Esophagus squamous epithelium (tissue), 5 donors: Measurements from ENCODE around the gene ILDR1. TPM values are rescaled to one million over a fixed set of nuclear protein-coding genes. Genes with fewer than 3 reads are reported as not detected.

ENCODE experiments used
- DNase-seq: peaks from one replicate; lab custom pipeline; 2025; lab: John Stamatoyannopoulos, UW
- H3K27ac ChIP-seq, 4 donors: fragments of 200-600 bp; sonication (generic); one replicate each; pipeline ENCODE4 v1.5.1; 2016 to 2019; ENCODE audit warnings: mild to moderate bottlenecking in 1 of 4
- H3K27me3 ChIP-seq, 4 donors: fragments of 200-600 bp; sonication (generic); 1 replicate in 3 of 4; 2 replicates in 1 of 4; pipeline versions ENCODE4 v1.5.1 to v1.6.0; 2017 to 2021; ENCODE audit warnings: antibody characterized with exemption in 1 of 4
- H3K36me3 ChIP-seq, 3 donors: fragments of 200-600 bp; sonication (generic); one replicate each; pipeline ENCODE4 v1.5.1; 2016 to 2019
- H3K4me1 ChIP-seq, 3 donors: fragments of 200-600 bp; sonication (generic); one replicate each; pipeline ENCODE4 v1.5.1; 2017 to 2019
- H3K4me3 ChIP-seq, 4 donors: fragments of 200-600 bp; sonication (generic); 1 replicate in 3 of 4; 2 replicates in 1 of 4; pipeline ENCODE4 v1.5.1; 2016 to 2019; ENCODE audit warnings: mild to moderate bottlenecking in 2 of 4, moderate library complexity in 1 of 4
- H3K9me3 ChIP-seq, 3 donors: fragments of 200-600 bp; sonication (generic); one replicate each; pipeline ENCODE4 v1.5.1; 2016 to 2019
- POLR2A ChIP-seq, 4 donors: fragments of 450-650 bp; IDR thresholded peaks; one replicate each; pipeline ENCODE4 v1.6.1; 2017; ENCODE audit warnings: antibody characterized with exemption in 4 of 4, mild to moderate bottlenecking in 4 of 4, moderate library complexity in 3 of 4
- WGBS, 2 donors: methylation state at CpG; one replicate each; pipeline ENCODE4 v1.1.5; 2018; 5-methylcytosine and 5-hydroxymethylcytosine counted together
- intact Hi-C: fragments of 100-400 bp; cut with DNase I; formaldehyde crosslinking; loops from one replicate; pipeline ENCODE4 v1.15.0; 2022
- total RNA-seq, 4 donors: library from RNA; depleted of rRNA; stranded (reverse); fragments of >200 nt; gene quantifications; one replicate each; pipeline ENCODE4 v1.1.0, GENCODE V29; 2016
- TF ChIP-seq, protein P1 (sequence below), 6 experiments: fragments of 450-650 bp in 4 of 6; fragments of 200-600 bp in 2 of 6; sonication (generic) in 2 of 6; IDR thresholded peaks; one replicate each; pipeline ENCODE4 v1.5.1; 2016 to 2019; ENCODE audit warnings: antibody characterized with exemption in 6 of 6, mild to moderate bottlenecking in 4 of 6, moderate library complexity in 4 of 6
- donor health status: DM: yes; HTN: yes; CAD: no.

ILDR1 gene
- total RNA-seq, 4 donors from 2014 or later, result 2.3 to 6.0 (median 3.6) TPM

DNA sequence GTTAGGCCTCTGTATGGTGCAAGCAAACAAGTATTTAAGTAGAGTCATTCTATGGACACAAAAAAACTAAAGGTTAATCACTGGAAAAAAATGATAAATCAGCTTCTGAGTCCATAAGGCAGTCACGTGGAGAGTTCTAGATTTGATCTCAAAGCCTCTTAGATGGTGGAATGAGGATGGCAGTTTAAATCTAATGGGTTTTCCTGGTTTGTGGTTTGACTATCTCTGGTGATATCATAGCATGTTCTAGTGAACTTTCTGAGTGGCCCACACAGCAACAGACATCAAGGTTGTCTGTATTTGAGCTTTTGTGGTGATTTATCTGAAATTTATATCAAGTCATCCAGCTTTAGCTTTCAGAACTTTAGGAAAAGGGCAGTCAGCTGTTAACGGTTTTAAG is 52.4 kb downstream of the ILDR1 start:
- Histone ChIP-seq H3K4me1 (no peaks in the 10 kb centered on the region), H3K36me3 (no peaks in the 10 kb centered on the region), H3K4me3 (no peak overlapping the region), H3K9me3 (no peaks in the 10 kb centered on the region), H3K27me3 (no peaks in the 10 kb centered on the region), H3K27ac (no peak overlapping the region)
- intact Hi-C loops, result no loop called here
- WGBS, 2 donors, result 71 to 91% methylated on average over 2 of the region's 2 CpGs
- TF ChIP-seq, protein P1, sequence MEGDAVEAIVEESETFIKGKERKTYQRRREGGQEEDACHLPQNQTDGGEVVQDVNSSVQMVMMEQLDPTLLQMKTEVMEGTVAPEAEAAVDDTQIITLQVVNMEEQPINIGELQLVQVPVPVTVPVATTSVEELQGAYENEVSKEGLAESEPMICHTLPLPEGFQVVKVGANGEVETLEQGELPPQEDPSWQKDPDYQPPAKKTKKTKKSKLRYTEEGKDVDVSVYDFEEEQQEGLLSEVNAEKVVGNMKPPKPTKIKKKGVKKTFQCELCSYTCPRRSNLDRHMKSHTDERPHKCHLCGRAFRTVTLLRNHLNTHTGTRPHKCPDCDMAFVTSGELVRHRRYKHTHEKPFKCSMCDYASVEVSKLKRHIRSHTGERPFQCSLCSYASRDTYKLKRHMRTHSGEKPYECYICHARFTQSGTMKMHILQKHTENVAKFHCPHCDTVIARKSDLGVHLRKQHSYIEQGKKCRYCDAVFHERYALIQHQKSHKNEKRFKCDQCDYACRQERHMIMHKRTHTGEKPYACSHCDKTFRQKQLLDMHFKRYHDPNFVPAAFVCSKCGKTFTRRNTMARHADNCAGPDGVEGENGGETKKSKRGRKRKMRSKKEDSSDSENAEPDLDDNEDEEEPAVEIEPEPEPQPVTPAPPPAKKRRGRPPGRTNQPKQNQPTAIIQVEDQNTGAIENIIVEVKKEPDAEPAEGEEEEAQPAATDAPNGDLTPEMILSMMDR (IDR thresholded peaks at IDR 0.05), result no peak
- no peak for TF ChIP-seq POLR2A (IDR thresholded peaks at IDR 0.05)
- no peak for DNase-seq

DNA sequence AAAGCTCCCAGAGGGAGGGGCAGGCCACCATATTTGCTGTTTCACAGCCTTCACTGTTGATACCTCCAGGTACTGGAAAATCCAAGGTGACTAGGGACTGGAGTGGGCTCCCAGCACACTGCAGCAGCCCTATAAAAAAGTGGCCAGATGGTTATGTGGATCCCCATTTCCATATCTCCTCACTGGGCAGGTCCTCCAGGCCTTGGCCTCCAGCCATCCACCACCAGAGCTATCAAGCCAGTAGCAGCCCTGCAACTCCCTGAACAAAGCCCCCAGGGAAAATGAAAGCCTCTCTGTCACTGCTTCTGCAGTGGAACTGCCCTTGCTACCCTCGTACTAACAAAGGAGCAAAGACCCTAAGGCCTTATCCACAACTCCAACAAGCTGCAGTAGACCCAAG is 58.4 kb downstream of the ILDR1 start:
- H3K27me3 ChIP-seq, result no peaks in the 10 kb centered on the region
- no peaks in the 10 kb centered on the region for H3K36me3 ChIP-seq
- H3K9me3 ChIP-seq, result no peaks in the 10 kb centered on the region
- no peak overlapping the region for H3K4me3 ChIP-seq
- intact Hi-C loops, result no loop called here
- no peaks in the 10 kb centered on the region for H3K4me1 ChIP-seq
- TF ChIP-seq, protein P1 (IDR thresholded peaks at IDR 0.05), result no peak
- H3K27ac ChIP-seq, result no peak overlapping the region
- DNase-seq, result no peak
- WGBS, 2 donors, result 14 to 67% methylated on average over 1 of the region's 1 CpG

DNA sequence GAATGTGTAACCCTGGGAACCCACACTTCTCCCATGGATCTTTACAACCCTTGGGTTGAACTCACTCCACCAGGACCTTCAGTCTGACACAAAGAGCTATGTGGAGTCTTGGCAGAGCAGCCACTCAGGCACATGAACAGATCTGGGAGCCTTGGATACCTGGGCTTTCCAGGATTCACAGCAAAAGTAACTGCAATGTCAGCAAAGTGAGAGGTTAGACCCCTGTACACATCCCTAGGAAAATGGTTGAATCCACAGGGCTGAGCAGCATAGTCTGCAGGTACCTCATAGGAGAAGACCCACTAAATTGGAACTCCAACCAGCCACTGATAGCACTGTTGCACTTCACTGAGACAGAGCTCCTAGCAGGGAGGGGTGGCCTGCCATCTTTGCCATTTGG is 59.6 kb downstream of the ILDR1 start:
- intact Hi-C loops, result no loop called here
- Histone ChIP-seq H3K4me3 (no peak overlapping the region), H3K9me3 (no peaks in the 10 kb centered on the region), H3K27me3 (no peaks in the 10 kb centered on the region), H3K4me1 (no peaks in the 10 kb centered on the region), H3K27ac (no peak overlapping the region), H3K36me3 (no peaks in the 10 kb centered on the region)
- TF ChIP-seq POLR2A (IDR thresholded peaks at IDR 0.05), result no peak
- TF ChIP-seq, protein P1 (IDR thresholded peaks at IDR 0.05), result no peak
- no peak for DNase-seq

DNA sequence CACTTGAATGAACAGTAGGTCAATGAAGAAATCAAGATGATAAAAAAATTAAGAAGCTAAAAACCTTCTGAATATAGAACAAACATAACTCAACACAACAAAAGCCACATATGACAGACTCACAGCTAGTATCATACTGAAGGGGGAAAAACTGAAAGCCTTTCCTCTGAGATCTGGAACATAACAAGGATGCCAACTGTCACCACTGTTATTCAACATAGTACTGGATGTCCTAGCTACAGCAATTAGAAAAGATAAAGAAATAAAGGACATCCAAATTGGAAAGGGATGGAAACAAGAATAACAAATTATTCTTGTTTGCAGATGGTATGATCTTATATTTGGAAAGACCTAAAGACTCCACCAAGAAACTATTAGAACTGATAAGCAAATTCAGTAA is 60.8 kb downstream of the ILDR1 start:
- Histone ChIP-seq H3K27me3 (no peaks in the 10 kb centered on the region), H3K4me1 (no peaks in the 10 kb centered on the region), H3K4me3 (no peak overlapping the region), H3K36me3 (no peaks in the 10 kb centered on the region), H3K27ac (no peak overlapping the region), H3K9me3 (no peaks in the 10 kb centered on the region)
- DNase-seq, result no peak
- TF ChIP-seq, protein P1 (IDR thresholded peaks at IDR 0.05), result no peak
- TF ChIP-seq POLR2A (IDR thresholded peaks at IDR 0.05), result no peak
- intact Hi-C loops, result no loop called here

DNA sequence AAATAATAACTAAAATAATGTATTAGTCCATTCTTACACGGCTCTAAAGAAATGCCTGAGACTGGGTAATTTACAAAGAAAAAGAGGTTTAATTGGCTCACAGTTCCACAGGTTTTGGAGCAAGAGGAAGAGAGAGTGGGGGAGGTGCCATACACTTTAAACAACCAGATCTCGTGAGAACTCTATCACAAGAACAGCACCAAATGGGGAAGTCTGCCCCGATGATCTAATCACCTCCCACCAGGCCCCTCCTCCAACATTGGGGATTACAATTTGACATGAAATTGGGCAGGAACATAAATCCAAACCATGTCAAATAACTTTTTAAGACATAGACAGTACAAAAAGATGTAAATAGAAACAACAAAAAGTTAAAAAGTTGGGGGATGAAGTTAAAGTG is 63.2 kb downstream of the ILDR1 start:
- Histone ChIP-seq H3K9me3 (no peaks in the 10 kb centered on the region), H3K27me3 (no peaks in the 10 kb centered on the region), H3K36me3 (no peaks in the 10 kb centered on the region), H3K27ac (no peak overlapping the region), H3K4me3 (no peak overlapping the region), H3K4me1 (no peaks in the 10 kb centered on the region)
- intact Hi-C loops, result no loop called here
- WGBS, 2 donors, result 55 to 67% methylated on average over 3 of the region's 3 CpGs
- no peak for DNase-seq
- TF ChIP-seq POLR2A (IDR thresholded peaks at IDR 0.05), result no peak
- TF ChIP-seq, protein P1 (IDR thresholded peaks at IDR 0.05), result no peak
